ENCODE data around the gene CDK19. TPM values are rescaled to one million over a fixed set of nuclear protein-coding genes. Genes with fewer than 3 reads are reported as not detected.

CDK19 gene
- total RNA-seq, 1 experiment from 2014 or later: 36.8 TPM

GRCh38 chr6:110731196-110731595, 84.1 kb downstream of the CDK19 start:
- Histone ChIP-seq H3K36me3 (ENCODE audit: low read depth) (no peaks in the 10 kb centered on the region), H3K4me3 (no peak overlapping the region), H3K4me1 (replicated peaks; ENCODE audit: insufficient read depth) (no peaks in the 10 kb centered on the region), H3K4me2 (no peak overlapping the region), H3K9me2 (ENCODE audit: insufficient read depth) (no peaks in the 10 kb centered on the region), H2AFZ (no peak overlapping the region), H3K9me3 (ENCODE audit: insufficient read depth, low read depth) (no peaks in the 10 kb centered on the region), H3K27me3 (ENCODE audit: insufficient read depth, low read depth) (no peaks in the 10 kb centered on the region), H3K27ac (no peak overlapping the region), H3F3A (ENCODE audit: insufficient read depth, low read depth) (no peaks in the 10 kb centered on the region; the same call in 1 of the 2 replicates), H3K79me2 (ENCODE audit: low read depth) (no peaks in the 10 kb centered on the region), H4K20me1 (ENCODE audit: insufficient read depth) (no peaks in the 10 kb centered on the region)
- no TSS peak for BruUV-seq (replicated peaks)
- ChIA-PET CTCF (no interaction called here), POLR2A (ENCODE audit: unreplicated experiment) (no interaction called here)
- intact Hi-C loops (cut with micrococcal nuclease; ENCODE audit: unreplicated experiment): no loop called here
- no peak for DNase-seq
- TF ChIP-seq CTCF (conservative IDR thresholded peaks at IDR 0.05): no peak
- TF ChIP-seq EZH2 (IDR thresholded peaks at IDR 0.05; ENCODE audit: low read depth): no peak

- POLR2A ChIA-PET (ENCODE audit: unreplicated experiment): no interaction called here
- H3K36me3 ChIP-seq (ENCODE audit: low read depth): no peaks in the 10 kb centered on the region
- TF ChIP-seq CTCF (conservative IDR thresholded peaks at IDR 0.05): no peak
- TF ChIP-seq EZH2 (IDR thresholded peaks at IDR 0.05; ENCODE audit: low read depth): no peak
- no peak overlapping the region for H3K4me3 ChIP-seq
- H2AFZ ChIP-seq: no peak overlapping the region
- H3K9me2 ChIP-seq (ENCODE audit: insufficient read depth): no peaks in the 10 kb centered on the region
- H4K20me1 ChIP-seq (ENCODE audit: insufficient read depth): no peaks in the 10 kb centered on the region
- H3K4me2 ChIP-seq: no peak overlapping the region
- no TSS peak for BruUV-seq (replicated peaks)
- H3K27me3 ChIP-seq (ENCODE audit: insufficient read depth, low read depth): no peaks in the 10 kb centered on the region
- no peak for DNase-seq
- no peaks in the 10 kb centered on the region for H3K79me2 ChIP-seq (ENCODE audit: low read depth)
- CTCF ChIA-PET: no interaction called here
- H3F3A ChIP-seq (ENCODE audit: insufficient read depth, low read depth): no peaks in the 10 kb centered on the region; the same call in 1 of the 2 replicates
- H3K27ac ChIP-seq: no peak overlapping the region
- no peaks in the 10 kb centered on the region for H3K4me1 ChIP-seq (replicated peaks; ENCODE audit: insufficient read depth)
- H3K9me3 ChIP-seq (ENCODE audit: insufficient read depth, low read depth): no peaks in the 10 kb centered on the region
- intact Hi-C loops (cut with micrococcal nuclease; ENCODE audit: unreplicated experiment): no loop called here
Measured at GRCh38 chr6:110728501-110728900, 86.8 kb downstream of the CDK19 start.

GRCh38 chr6:110723017-110723416, 92.3 kb downstream of the CDK19 start:
- POLR2A ChIA-PET (ENCODE audit: unreplicated experiment): no interaction called here
- CTCF ChIA-PET: no interaction called here
- no peaks in the 10 kb centered on the region for H3K9me2 ChIP-seq (ENCODE audit: insufficient read depth)
- H3K4me1 ChIP-seq (replicated peaks; ENCODE audit: insufficient read depth): no peaks in the 10 kb centered on the region
- H3K4me3 ChIP-seq: no peak overlapping the region
- H3F3A ChIP-seq (ENCODE audit: insufficient read depth, low read depth): no peaks in the 10 kb centered on the region
- H3K27me3 ChIP-seq (ENCODE audit: insufficient read depth, low read depth): no peaks in the 10 kb centered on the region
- no peak for DNase-seq
- no peak for TF ChIP-seq CTCF (conservative IDR thresholded peaks at IDR 0.05)
- no peak for TF ChIP-seq EZH2 (IDR thresholded peaks at IDR 0.05; ENCODE audit: low read depth)
- H3K9me3 ChIP-seq (ENCODE audit: insufficient read depth, low read depth): no peaks in the 10 kb centered on the region
- intact Hi-C loops (cut with micrococcal nuclease; ENCODE audit: unreplicated experiment): no loop called here
- no peak overlapping the region for H3K4me2 ChIP-seq
- no peak overlapping the region for H3K27ac ChIP-seq
- no TSS peak for BruUV-seq (replicated peaks)
- no peaks in the 10 kb centered on the region for H3K79me2 ChIP-seq (ENCODE audit: low read depth)
- H3K36me3 ChIP-seq (ENCODE audit: low read depth): no peaks in the 10 kb centered on the region
- H4K20me1 ChIP-seq (ENCODE audit: insufficient read depth): no peaks in the 10 kb centered on the region
- H2AFZ ChIP-seq: no peak overlapping the region

Measured in PC-9 (cell line).